GM23338 (cell line): Measurements from ENCODE around the gene USP20. TPM values are rescaled to one million over a fixed set of nuclear protein-coding genes. Genes with fewer than 3 reads are reported as not detected.

Experiments
- ATAC-seq: fragments of 200-7000 bp; cut with Tn5 transposase; 3 replicates; pipeline ENCODE4 v1.9.1; 2020
- DNase-seq: peaks from one replicate; pipeline ENCODE4 v3.0.0-alpha.2; 2015; ENCODE audit warnings: low spot score
- H2AFZ ChIP-seq: fragments of 200-600 bp; sonication (generic); 2 replicates; pipeline ENCODE4 v1.8.0; 2016; ENCODE audit warnings: antibody characterized with exemption, mild to moderate bottlenecking, moderate library complexity
- H3F3A ChIP-seq: fragments of 200-600 bp; sonication (generic); replicated peaks from 2 replicates; pipeline ENCODE4 v1.8.0; 2017; ENCODE audit warnings: antibody characterized with exemption, mixed run types, low read depth
- H3K27ac ChIP-seq: fragments of 200-600 bp; sonication (generic); 2 replicates; pipeline ENCODE4 v1.6.1; 2016; ENCODE audit warnings: low read depth
- H3K27me3 ChIP-seq: fragments of 200-600 bp; sonication (generic); 2 replicates; pipeline ENCODE4 v1.8.0; 2016; ENCODE audit warnings: mild to moderate bottlenecking, mixed run types, moderate library complexity; ENCODE audit not compliant: insufficient read depth
- H3K36me3 ChIP-seq: fragments of 200-600 bp; sonication (generic); 2 replicates; pipeline ENCODE4 v1.8.0; 2016; ENCODE audit warnings: mild to moderate bottlenecking; ENCODE audit not compliant: insufficient read depth
- H3K4me1 ChIP-seq: fragments of 200-600 bp; sonication (generic); 2 replicates; pipeline ENCODE4 v1.8.0; 2016; ENCODE audit warnings: mild to moderate bottlenecking, moderate library complexity; ENCODE audit not compliant: insufficient read depth
- H3K4me2 ChIP-seq: fragments of 200-600 bp; sonication (generic); 2 replicates; pipeline ENCODE4 v1.7.1; 2017; ENCODE audit warnings: mixed run types
- H3K4me3 ChIP-seq: fragments of 200-600 bp; sonication (generic); 2 replicates; pipeline ENCODE4 v1.6.1; 2016; ENCODE audit warnings: mixed run types
- H3K79me2 ChIP-seq: fragments of 200-600 bp; sonication (generic); replicated peaks from 2 replicates; pipeline ENCODE4 v1.8.0; 2017; ENCODE audit warnings: mild to moderate bottlenecking; ENCODE audit not compliant: insufficient read depth
- H3K9me2 ChIP-seq: fragments of 200-600 bp; sonication (generic); 2 replicates; pipeline ENCODE4 v1.8.0; 2017; ENCODE audit not compliant: insufficient read depth
- H4K20me1 ChIP-seq: fragments of 200-600 bp; sonication (generic); replicated peaks from 2 replicates; pipeline ENCODE4 v1.8.0; 2017; ENCODE audit warnings: mild to moderate bottlenecking; ENCODE audit not compliant: insufficient read depth
- H3K27ac Mint-ChIP-seq: 2 replicates; pipeline ENCODE4 v1.8.0; 2020; ENCODE audit warnings: inconsistent platforms, mild to moderate bottlenecking, moderate library complexity, mixed read lengths
- H3K27me3 Mint-ChIP-seq: 3 replicates; pipeline ENCODE4 v1.8.0; 2022; ENCODE audit warnings: low read depth, mild to moderate bottlenecking, moderate library complexity, mixed read lengths, inconsistent platforms; ENCODE audit not compliant: insufficient read depth, poor library complexity
- H3K36me3 Mint-ChIP-seq: 3 replicates; pipeline ENCODE4 v1.8.0; 2021; ENCODE audit warnings: low read depth, mild to moderate bottlenecking, inconsistent platforms, moderate library complexity, mixed read lengths
- H3K4me1 Mint-ChIP-seq: 3 replicates; pipeline ENCODE4 v1.8.0; 2020; ENCODE audit warnings: mild to moderate bottlenecking, inconsistent platforms, mixed read lengths
- H3K4me3 Mint-ChIP-seq: 3 replicates; pipeline ENCODE4 v1.8.0; 2021; ENCODE audit warnings: moderate library complexity, mild to moderate bottlenecking, inconsistent platforms, mixed read lengths
- H3K9me3 Mint-ChIP-seq: 3 replicates; pipeline ENCODE4 v1.8.0; 2020; ENCODE audit warnings: moderate library complexity, mild to moderate bottlenecking, inconsistent platforms, mixed read lengths
- CREB1 ChIP-seq: fragments of 250-450 bp; sonication (Bioruptor Pico); IDR thresholded peaks from 2 replicates; pipeline ENCODE4 v1.5.0; 2020; ENCODE audit warnings: low read depth, mild to moderate bottlenecking, moderate library complexity
- CTCF ChIP-seq, 2 experiments: fragments of 200-600 bp in 1 of 2; sonication (generic) in 1 of 2; conservative IDR thresholded peaks; 2 replicates each; pipeline versions ENCODE4 v1.5.1 to v1.6.1; 2016 to 2017; ENCODE audit warnings: antibody characterized with exemption in 2 of 2, low read depth in 2 of 2, mild to moderate bottlenecking in 2 of 2, moderate library complexity in 1 of 2
- ETS1 ChIP-seq: IDR thresholded peaks from 2 replicates; pipeline ENCODE4 v1.6.1; 2016; ENCODE audit warnings: antibody characterized with exemption
- EZH2 ChIP-seq: fragments of 200-600 bp; sonication (generic); IDR thresholded peaks from one replicate; pipeline ENCODE4 v1.8.0; 2017; ENCODE audit warnings: antibody characterized with exemption, mild to moderate bottlenecking, low read depth; ENCODE audit not compliant: unreplicated experiment
- EZH2phosphoT487 ChIP-seq: fragments of 200-600 bp; sonication (generic); IDR thresholded peaks from one replicate; pipeline ENCODE4 v1.8.1; 2018; ENCODE audit warnings: antibody characterized with exemption; ENCODE audit not compliant: unreplicated experiment
- JUNB ChIP-seq: IDR thresholded peaks from one replicate; pipeline ENCODE4 v1.6.1; 2016; ENCODE audit warnings: antibody characterized with exemption; ENCODE audit not compliant: unreplicated experiment
- NANOG ChIP-seq: IDR thresholded peaks from 2 replicates; pipeline ENCODE4 v1.6.1; 2016; ENCODE audit warnings: antibody characterized with exemption, borderline replicate concordance
- POLR2AphosphoS5 ChIP-seq: IDR thresholded peaks from 2 replicates; pipeline ENCODE4 v1.6.1; 2016; ENCODE audit warnings: antibody characterized with exemption, low read depth
- REST ChIP-seq: IDR thresholded peaks from one replicate; pipeline ENCODE4 v1.6.1; 2018; ENCODE audit warnings: antibody characterized with exemption; ENCODE audit not compliant: unreplicated experiment
- STAT1 ChIP-seq: IDR thresholded peaks from one replicate; pipeline ENCODE4 v1.6.1; 2016; ENCODE audit warnings: antibody characterized with exemption; ENCODE audit not compliant: unreplicated experiment
- ZNF114 ChIP-seq: fragments of 250-450 bp; sonication (Bioruptor Pico); IDR thresholded peaks from 2 replicates; pipeline ENCODE4 v1.5.0; 2020; ENCODE audit warnings: mild to moderate bottlenecking, moderate library complexity
- ZNF331 ChIP-seq: fragments of 250-450 bp; sonication (Bioruptor Pico); IDR thresholded peaks from 2 replicates; pipeline ENCODE4 v1.5.0; 2020; ENCODE audit warnings: low read depth, mild to moderate bottlenecking, moderate library complexity
- ZNF462 ChIP-seq: fragments of 250-450 bp; sonication (Bioruptor Pico); IDR thresholded peaks from 2 replicates; pipeline ENCODE4 v1.5.0; 2020; ENCODE audit warnings: mild to moderate bottlenecking, moderate library complexity
- polyA plus RNA-seq: library from polyadenylated mRNA; unstranded; fragments of >200 nt; fragmentation: Nextera tagmentation; extraction: Ambion mirVana; gene quantifications from 2 replicates; pipeline ENCODE4 v1.2.1, GENCODE V29; 2016
- total RNA-seq: library from RNA; depleted of rRNA; stranded (reverse); fragments of >200 nt; shearing (Covaris generic); gene quantifications from 2 replicates; pipeline ENCODE4 v1.2.3, GENCODE V29; 2014

USP20 gene
- total and polyA plus RNA-seq, 2 experiments from 2014 or later = 10.4 to 13.0 TPM

GRCh38 chr9:129895376-129896268 is 60.4 kb downstream of the USP20 start:
- peaks cover 5% of the 10 kb centered on the region for H3K4me1 ChIP-seq
- H3K27me3 ChIP-seq = no peaks in the 10 kb centered on the region
- no peaks in the 10 kb centered on the region for H3K79me2 ChIP-seq
- no peak overlapping the region for H3K4me3 ChIP-seq
- DNase-seq (no peak), ATAC-seq (no peak)
- TF ChIP-seq CREB1 (CRISPR knock-in tag) (no peak), CTCF (conservative IDR thresholded peaks at IDR 0.05; ENCODE audit: low read depth in 2 of 2) (no peak), ETS1 (no peak), NANOG (no peak), EZH2 (no peak), JUNB (no peak), POLR2AphosphoS5 (no peak), STAT1 (no peak), REST (no peak), ZNF114 (CRISPR knock-in tag) (no peak), EZH2phosphoT487 (no peak), ZNF331 (CRISPR knock-in tag) (no peak), ZNF462 (no peak)
- no peak overlapping the region for H3K4me2 ChIP-seq
- no peaks in the 10 kb centered on the region for H3K9me3 Mint-ChIP-seq
- H3K36me3 Mint-ChIP-seq = peaks cover 41% of the 10 kb centered on the region
- peaks cover 11% of the 10 kb centered on the region for H3K27me3 Mint-ChIP-seq
- H4K20me1 ChIP-seq = no peaks in the 10 kb centered on the region; the same call in 1 of the 2 replicates
- no peaks in the 10 kb centered on the region for H3K9me2 ChIP-seq
- H3K4me1 Mint-ChIP-seq = peaks cover 13% of the 10 kb centered on the region; the same call in 2 of the 3 replicates
- H3K27ac Mint-ChIP-seq = no peak overlapping the region
- no peaks in the 10 kb centered on the region; the same call in none of the 2 replicates for H3K36me3 ChIP-seq
- H3F3A ChIP-seq = peaks cover 9% of the 10 kb centered on the region; the same call in 1 of the 2 replicates
- H3K4me3 Mint-ChIP-seq = no peak overlapping the region
- no peak overlapping the region for H2AFZ ChIP-seq
- H3K27ac ChIP-seq = no peak overlapping the region
